HG03064 (cell line): Measurements from ENCODE around the gene UQCRC1.

Source experiments
- ATAC-seq: cut with Tn5 transposase; IDR thresholded peaks from one replicate; pipeline ENCODE4 v1.9.1; 2021; ENCODE audit warnings: low read depth; ENCODE audit not compliant: unreplicated experiment

Gene UQCRC1

GRCh38 chr3:48600711-48601621, 8.5 kb downstream of the UQCRC1 start:
- ATAC-seq = no peak

DNA sequence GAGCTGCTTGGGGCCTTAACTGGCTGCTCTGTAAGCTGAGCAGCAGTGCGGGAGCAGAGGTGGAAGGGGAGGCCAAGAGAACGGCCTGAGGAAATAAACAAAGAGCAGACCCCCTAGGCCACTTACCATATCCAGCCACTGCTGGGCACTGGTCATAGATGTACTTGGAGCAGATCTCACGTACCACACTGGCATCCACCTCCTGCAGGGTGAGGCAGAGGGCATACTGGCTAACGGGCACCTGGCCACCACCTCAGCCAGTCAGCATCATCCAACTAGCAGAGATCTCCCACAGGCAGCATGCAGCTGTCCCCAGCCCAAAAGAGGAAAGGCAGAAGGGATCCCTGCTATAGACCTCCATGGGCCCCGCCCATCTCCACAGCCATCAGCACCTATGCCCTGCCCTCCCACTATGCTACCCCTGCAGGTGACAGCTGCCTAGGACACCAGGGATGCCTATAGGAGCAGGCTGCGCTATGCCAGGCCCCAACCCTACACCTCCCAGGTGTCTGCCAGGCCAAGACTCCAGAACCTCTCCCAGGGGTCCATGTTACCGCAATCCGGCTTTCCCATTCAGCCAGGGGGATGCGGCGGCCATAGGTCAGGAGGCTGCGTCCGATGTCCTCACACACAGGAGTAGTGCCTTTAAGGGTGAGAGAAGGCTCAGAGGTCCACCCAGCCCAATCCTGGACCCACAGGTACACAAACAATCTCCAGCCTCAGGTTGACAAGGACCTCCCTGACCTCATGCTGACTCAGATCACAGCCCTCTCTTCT, 9.7 kb downstream of the UQCRC1 start:
- ATAC-seq = no peak

- no peak for ATAC-seq
Observed at GRCh38 chr3:48599077-48599501, 10.4 kb downstream of the UQCRC1 start.

GRCh38 chr3:48598323-48599076, 10.9 kb downstream of the UQCRC1 start:
- ATAC-seq = no peak

DNA sequence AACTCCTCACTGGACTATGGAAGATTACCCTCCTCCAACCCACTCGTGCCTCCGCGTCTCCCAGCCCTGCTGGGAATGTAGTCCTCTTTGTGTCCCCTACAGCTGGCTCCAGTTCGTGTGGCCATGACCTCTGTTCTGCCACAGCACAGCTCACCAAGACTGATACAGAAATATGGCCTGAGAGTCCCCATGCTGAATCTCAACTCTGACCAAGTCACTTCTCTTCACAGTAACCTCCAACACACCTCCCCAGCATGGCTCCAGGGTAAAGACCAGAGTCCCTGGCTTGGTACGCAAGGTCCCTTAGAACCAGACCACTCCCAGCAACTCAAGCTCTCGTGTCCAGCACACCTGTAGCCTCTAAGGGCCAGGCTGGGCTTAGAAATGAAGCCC, 12.0 kb downstream of the UQCRC1 start:
- ATAC-seq = no peak

DNA sequence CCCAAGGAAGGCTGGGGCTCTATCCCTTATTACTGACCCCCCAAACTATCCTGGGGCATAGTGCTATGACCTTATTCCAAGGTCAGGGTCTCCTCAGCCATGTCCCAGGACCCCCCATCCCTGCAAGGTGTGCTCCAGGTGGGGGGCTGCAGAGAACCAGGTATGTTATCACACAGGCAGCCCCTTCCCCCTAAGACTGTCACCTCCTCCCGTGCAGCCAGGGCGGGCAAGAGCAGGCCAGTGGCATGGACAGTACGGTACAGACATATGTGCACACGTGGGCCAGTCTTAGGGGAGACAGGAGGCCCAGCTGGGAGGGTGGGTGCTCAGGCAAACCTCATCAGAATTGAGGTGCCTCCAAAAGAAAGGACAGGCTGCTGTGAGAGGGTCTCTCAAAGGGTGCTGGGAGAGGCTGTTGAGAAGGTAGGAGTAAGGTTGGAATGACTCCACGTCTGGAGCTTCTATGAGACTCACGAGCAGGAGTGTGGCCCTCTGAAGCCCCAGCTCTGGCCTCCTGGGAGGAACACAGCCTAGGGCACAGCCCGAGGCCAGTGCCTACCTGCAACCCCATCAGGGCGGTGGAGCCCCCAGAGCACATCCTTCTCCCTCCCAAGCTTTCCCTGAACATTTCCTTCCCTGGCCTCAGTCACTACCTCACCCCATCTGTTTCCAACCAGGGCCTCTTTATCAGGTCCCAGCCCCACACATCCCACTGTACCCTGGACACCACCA, 12.6 kb downstream of the UQCRC1 start:
- no peak for ATAC-seq

- ATAC-seq = no peak
Observed at GRCh38 chr3:48596157-48596556, 13.3 kb downstream of the UQCRC1 start.

- ATAC-seq = no peak
Observed at GRCh38 chr3:48595526-48596121, 13.8 kb downstream of the UQCRC1 start.

DNA sequence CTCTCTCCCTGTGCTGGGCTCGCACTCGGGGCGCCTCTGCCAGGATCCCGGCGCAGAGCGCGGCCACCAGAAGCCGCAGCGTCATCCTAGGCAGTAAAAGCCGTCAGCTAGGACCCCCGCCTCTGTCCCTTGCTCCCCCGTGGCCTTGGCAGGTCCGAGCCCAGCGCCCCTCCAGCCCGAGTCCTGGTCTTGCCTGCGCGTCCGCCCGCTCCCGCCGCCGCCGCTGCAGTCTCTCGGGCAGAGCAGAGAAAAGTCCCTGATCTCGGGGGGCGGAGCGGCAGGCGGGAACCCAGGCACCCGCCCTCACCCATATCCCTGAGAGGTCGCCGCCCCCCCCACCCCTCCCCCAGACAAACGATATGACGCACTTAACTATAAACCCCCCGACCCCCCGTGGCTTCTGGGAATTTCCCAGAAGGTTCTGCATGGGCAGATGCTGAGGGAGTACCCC, 14.3 kb downstream of the UQCRC1 start, which contains the start of gene COL7A1:
Gene COL7A1 (minus strand): TSS at position 255 of the 451 bp plus-strand sequence. CDS start 170 bp downstream, at position 85.
- ATAC-seq = no peak

DNA sequence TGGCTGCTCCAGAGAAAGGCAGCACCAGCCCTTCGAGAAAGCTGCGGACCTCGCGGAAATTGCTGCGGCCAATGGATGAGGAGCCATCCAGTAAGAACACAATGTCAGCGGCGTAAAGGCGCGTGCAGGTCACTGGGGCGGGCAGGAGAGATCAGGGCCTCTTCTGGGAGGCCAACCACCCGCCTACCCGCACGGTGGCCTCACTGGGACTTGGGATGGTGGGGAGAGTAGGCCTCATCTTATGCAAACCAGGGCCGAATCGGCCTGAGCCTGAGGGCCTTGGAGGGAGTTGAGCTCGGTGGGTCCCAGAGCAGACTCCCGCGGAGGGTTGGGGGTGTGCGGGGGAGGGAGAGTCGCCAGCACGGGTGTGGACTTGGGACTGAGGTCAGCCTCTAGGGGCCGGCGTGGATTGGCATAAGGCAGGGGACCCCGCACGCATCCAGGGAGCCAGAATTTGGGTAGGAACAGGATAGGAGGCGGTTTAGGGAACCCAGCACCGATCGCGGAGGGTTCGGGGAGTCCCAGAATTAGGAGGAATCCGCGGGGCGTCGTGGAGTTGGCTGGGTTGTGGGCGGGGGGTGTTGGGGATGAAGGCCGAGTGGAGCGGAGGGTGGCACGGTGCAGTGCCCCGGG, 14.9 kb downstream of the UQCRC1 start:
- no peak for ATAC-seq

GRCh38 chr3:48593337-48593736, 16.1 kb downstream of the UQCRC1 start:
- ATAC-seq = no peak

- no peak for ATAC-seq
Observed at GRCh38 chr3:48592519-48593087, 16.8 kb downstream of the UQCRC1 start.

GRCh38 chr3:48591886-48592518, 17.4 kb downstream of the UQCRC1 start:
- no peak for ATAC-seq

DNA sequence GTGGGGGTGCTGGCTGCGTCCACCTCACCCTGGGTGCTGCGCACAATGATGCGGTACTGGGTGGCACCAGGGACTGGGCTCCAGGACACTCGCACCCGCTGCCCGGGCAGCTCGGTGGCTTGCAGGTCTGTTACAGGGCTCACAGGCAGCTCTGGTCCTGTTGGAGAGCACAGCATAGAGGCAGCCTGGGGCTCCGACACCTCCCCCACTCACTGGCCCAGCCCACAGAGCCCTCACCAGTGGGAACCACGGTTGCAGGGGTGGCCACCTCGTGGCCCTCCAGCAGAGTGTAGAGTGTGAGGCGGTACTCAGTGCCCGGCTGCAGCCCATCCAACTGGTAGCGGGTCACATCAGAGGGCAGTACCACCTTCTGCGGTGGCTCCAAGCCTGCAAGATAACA, 18.0 kb downstream of the UQCRC1 start:
- ATAC-seq = no peak

DNA sequence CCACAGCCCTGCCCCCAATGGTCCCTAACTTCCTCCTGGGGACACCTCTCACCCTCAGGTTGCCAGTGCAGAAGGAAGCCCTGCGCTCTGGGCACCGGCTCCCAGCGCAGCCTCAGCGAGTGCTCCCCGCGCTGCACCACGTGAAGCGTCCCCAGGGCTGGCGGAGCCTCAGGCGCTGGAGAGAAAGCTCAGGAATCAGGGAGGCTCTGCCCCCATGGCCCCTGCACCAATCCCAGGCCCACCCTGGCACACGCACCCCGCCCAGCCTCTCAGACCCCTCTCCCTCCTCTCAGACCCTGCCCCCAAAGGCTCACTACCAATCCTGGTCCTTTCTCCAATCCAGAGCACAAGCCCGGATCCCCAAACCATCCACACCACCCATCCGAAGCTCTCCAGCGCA, 21.2 kb downstream of the UQCRC1 start:
- no peak for ATAC-seq

DNA sequence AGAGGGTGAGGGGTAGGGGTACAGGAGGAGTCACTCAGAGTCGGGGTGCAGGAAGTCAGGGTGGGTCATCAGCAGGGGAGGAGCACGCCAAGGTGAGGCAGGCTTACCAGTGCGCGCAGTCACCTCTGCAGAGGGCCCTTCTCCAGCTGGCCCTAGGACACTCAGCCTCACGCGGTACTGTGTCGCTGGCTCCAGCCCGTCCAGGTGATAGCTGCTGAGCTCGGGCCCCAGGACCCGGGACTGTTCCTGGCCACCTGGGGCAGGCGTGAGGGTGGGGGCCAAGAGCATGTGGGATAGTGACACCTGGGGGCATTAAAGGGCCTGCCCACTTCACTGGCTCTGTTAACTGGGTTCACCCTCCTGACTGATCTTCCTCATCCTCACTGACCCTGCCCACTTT, 21.8 kb downstream of the UQCRC1 start:
- ATAC-seq = no peak

DNA sequence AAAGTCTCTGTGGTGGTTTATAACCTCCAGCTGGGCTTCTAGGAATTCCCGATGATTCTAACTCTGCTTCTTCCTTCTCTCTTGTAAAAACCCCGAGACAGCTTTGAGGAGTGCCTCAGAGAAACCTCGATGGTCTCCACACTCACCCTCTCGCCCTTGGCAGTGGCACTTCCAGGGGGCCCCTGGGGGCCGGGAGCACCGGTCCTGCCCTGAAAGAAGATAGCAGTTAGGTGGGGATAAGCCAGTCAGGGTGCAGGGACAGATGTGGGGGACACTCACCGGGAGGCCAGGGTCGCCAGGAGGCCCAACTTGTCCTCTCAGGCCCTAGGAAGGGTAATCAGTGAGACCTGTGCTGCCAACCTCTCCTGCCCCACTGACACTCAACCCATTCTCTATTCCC, 24.0 kb downstream of the UQCRC1 start:
- ATAC-seq = no peak

GRCh38 chr3:48584836-48585235, 24.6 kb downstream of the UQCRC1 start:
- ATAC-seq = no peak
